K562 (cell line): ENCODE measurements around the gene APBA2. TPM values are rescaled to one million over a fixed set of nuclear protein-coding genes. Genes with fewer than 3 reads are reported as not detected.

Experiments used
- ATAC-seq: fragments of 200-7000 bp; cut with Tn5 transposase; 3 replicates; pipeline ENCODE4 v1.9.1; 2020; ENCODE audit warnings: moderate library complexity
- BruUV-seq: library from RNA; stranded (reverse); fragments of 400-500 nt; replicated peaks from 2 replicates; lab custom pipeline; 2021; lab: Mats Ljungman, UMichigan
- CTCF ChIA-PET: fragments of 300-600 bp; formaldehyde crosslinking; extraction: SDS; loops from one replicate; lab custom pipeline; 2021; ENCODE audit warnings: low intra/inter-chr PET ratio; lab: Yijun Ruan, JAX
- POLR2A ChIA-PET: fragments of 300-600, 350-650 bp; sonication (Branson Sonifier 250); formaldehyde crosslinking; extraction: SDS; loops from one replicate; lab custom pipeline; 2021; ENCODE audit warnings: antibody characterized with exemption, inconsistent platforms; lab: Yijun Ruan, JAX
- DNase-seq, 4 experiments: peaks; one replicate each; pipeline versions ENCODE4 v3.0.0 to v3.0.0-alpha.2; 2011 to 2018; ENCODE audit warnings: low spot score in 3 of 4, mixed read lengths in 3 of 4; ENCODE audit errors: extremely low read depth in 1 of 4
- FAIRE-seq: peaks from 2 replicates; lab custom pipeline; 2011; peaks lifted over from hg19 to GRCh38; lab: Jason Lieb, UNC
- H2AFZ ChIP-seq: 2 replicates; pipeline ENCODE4 v1.6.0; 2011; ENCODE audit warnings: low read depth, low read length, control low read depth, inconsistent platforms
- H3K27ac ChIP-seq: fragments of 200-600 bp; 3 replicates; pipeline ENCODE4 v1.8.0; 2011; ENCODE audit warnings: low read depth, mild to moderate bottlenecking, control low read depth, inconsistent platforms, low read length, moderate library complexity, mixed read lengths; ENCODE audit errors: extremely low read depth
- H3K27me3 ChIP-seq, 2 experiments: fragments of 300-600 bp in 1 of 2; 2 replicates in 1 of 2; 3 replicates in 1 of 2; pipeline versions ENCODE4 v1.6.0 to v1.8.0; 2011; ENCODE audit warnings: inconsistent platforms in 2 of 2, low read length in 2 of 2, mild to moderate bottlenecking in 1 of 2, mixed read lengths in 1 of 2, moderate library complexity in 1 of 2; ENCODE audit not compliant: control insufficient read depth in 2 of 2, insufficient read depth in 2 of 2
- H3K36me3 ChIP-seq: fragments of 300-600 bp; 3 replicates; pipeline ENCODE4 v1.8.0; 2011; ENCODE audit warnings: mild to moderate bottlenecking, low read length, inconsistent platforms; ENCODE audit not compliant: control insufficient read depth, insufficient read depth
- H3K4me1 ChIP-seq, 2 experiments: fragments of 200-600 bp in 1 of 2; replicated peaks in 1 of 2; 2 replicates in 1 of 2; 3 replicates in 1 of 2; pipeline versions ENCODE4 v1.5.1 to v1.8.0; 2011; ENCODE audit warnings: inconsistent platforms in 2 of 2, low read length in 2 of 2, mild to moderate bottlenecking in 1 of 2, mixed read lengths in 1 of 2, moderate library complexity in 1 of 2; ENCODE audit not compliant: control insufficient read depth in 2 of 2, insufficient read depth in 2 of 2
- H3K4me2 ChIP-seq: 2 replicates; pipeline ENCODE4 v1.6.1; 2011; ENCODE audit warnings: low read length, control low read depth, inconsistent platforms, mixed read lengths; ENCODE audit not compliant: insufficient read depth
- H3K4me3 ChIP-seq: fragments of 200-600 bp; sonication (generic), shearing (Covaris generic); 2 replicates; pipeline ENCODE4 v1.5.1; 2016; ENCODE audit warnings: control low read depth, inconsistent platforms
- H3K79me2 ChIP-seq: fragments of 200-600 bp; 3 replicates; pipeline ENCODE4 v1.8.0; 2011; ENCODE audit warnings: low read length, inconsistent platforms; ENCODE audit not compliant: control insufficient read depth, insufficient read depth
- H3K9ac ChIP-seq, 2 experiments: 2 replicates each; pipeline versions ENCODE4 v1.6.0 to v1.6.1; 2011; ENCODE audit warnings: low read depth in 2 of 2, low read length in 2 of 2, control low read depth in 1 of 2, inconsistent platforms in 1 of 2, mild to moderate bottlenecking in 1 of 2, mixed read lengths in 1 of 2; ENCODE audit not compliant: insufficient read depth in 1 of 2
- H3K9me1 ChIP-seq: one replicate; pipeline ENCODE4 v1.6.0; 2011; ENCODE audit warnings: inconsistent platforms, mild to moderate bottlenecking, low read length, moderate library complexity; ENCODE audit not compliant: control insufficient read depth, insufficient read depth
- H3K9me3 ChIP-seq: replicated peaks from 2 replicates; pipeline ENCODE4 v1.5.1; 2011; ENCODE audit warnings: low read depth, low read length, inconsistent platforms; ENCODE audit not compliant: control insufficient read depth, insufficient read depth
- H4K20me1 ChIP-seq: replicated peaks from 2 replicates; pipeline ENCODE4 v1.6.1; 2011; ENCODE audit warnings: low read length, inconsistent platforms, mixed read lengths; ENCODE audit not compliant: control insufficient read depth, insufficient read depth
- CTCF ChIP-seq, 3 experiments: IDR thresholded peaks in 2 of 3; conservative IDR thresholded peaks in 1 of 3; 2 replicates each; pipeline ENCODE4 v1.5.1; 2011 to 2012; ENCODE audit warnings: low read length in 3 of 3, mild to moderate bottlenecking in 3 of 3, control low read depth in 2 of 3, improper control_type of control experiment in 1 of 3, inconsistent platforms in 1 of 3, low read depth in 1 of 3, mixed read lengths in 1 of 3, moderate library complexity in 1 of 3; ENCODE audit not compliant: insufficient read depth in 2 of 3
- DLX4 ChIP-seq: fragments of 250-450 bp; sonication (Bioruptor Pico); IDR thresholded peaks from 2 replicates; pipeline ENCODE4 v1.6.1; 2021; ENCODE audit warnings: mild to moderate bottlenecking
- ETS2 ChIP-seq: IDR thresholded peaks from 2 replicates; pipeline ENCODE4 v1.6.1; 2016; ENCODE audit warnings: borderline replicate concordance, missing genetic modification characterization, mild to moderate bottlenecking, moderate library complexity, missing compliant biosample characterization; ENCODE audit not compliant: poor library complexity, severe bottlenecking
- ETV6 ChIP-seq, 3 experiments: fragments of 150-350 bp in 1 of 3; sonication (generic) in 1 of 3; formaldehyde crosslinking in 1 of 3; IDR thresholded peaks; 2 replicates each; pipeline versions ENCODE4 v1.6.1 to v1.8.0; 2014 to 2022; ENCODE audit warnings: borderline replicate concordance in 2 of 3, low read depth in 2 of 3, antibody characterized with exemption in 1 of 3, low read length in 1 of 3, mild to moderate bottlenecking in 1 of 3, missing genetic modification reagents in 1 of 3
- HDAC2 ChIP-seq: fragments of 450-650 bp; IDR thresholded peaks from 2 replicates; pipeline ENCODE4 v1.6.1; 2016; ENCODE audit warnings: mild to moderate bottlenecking
- MCM2 ChIP-seq: fragments of 450-650 bp; IDR thresholded peaks from 2 replicates; pipeline ENCODE4 v1.6.1; 2017; ENCODE audit warnings: low read depth, mild to moderate bottlenecking
- NFYB ChIP-seq: IDR thresholded peaks from 2 replicates; pipeline ENCODE4 v1.6.1; 2011; ENCODE audit warnings: mild to moderate bottlenecking, moderate library complexity; ENCODE audit not compliant: insufficient read length; ENCODE audit errors: extremely low read depth
- ZNF12 ChIP-seq: sonication (generic); formaldehyde crosslinking; IDR thresholded peaks from 2 replicates; pipeline ENCODE4 v1.4.0; 2020; ENCODE audit warnings: mild to moderate bottlenecking, missing genetic modification reagents
- ZNF41 ChIP-seq: fragments of 250-450 bp; sonication (Bioruptor Pico); conservative IDR thresholded peaks from 2 replicates; pipeline ENCODE4 v1.4.0; 2020; ENCODE audit warnings: mild to moderate bottlenecking
- ZNF589 ChIP-seq: fragments of 200-800 bp; sonication (Bioruptor generic); IDR thresholded peaks from 2 replicates; pipeline ENCODE4 v1.6.1; 2016; ENCODE audit warnings: low read depth, missing genetic modification characterization, missing compliant biosample characterization
- WGBS: fragments of 100-300 bp; shearing (Covaris generic); methylation state at CpG from one replicate; pipeline ENCODE4 v1.1.6; 2016; ENCODE audit warnings: low coverage, mixed read lengths; ENCODE audit not compliant: insufficient coverage; ENCODE audit errors: missing lambda C conversion rate; 5-methylcytosine and 5-hydroxymethylcytosine counted together
- in situ Hi-C: fragments of 300-500 bp; cut with MboI; formaldehyde crosslinking; loops from 4 replicates; pipeline ENCODE4 v1.15.0; 2018; ENCODE audit warnings: inconsistent platforms, mixed read lengths
- intact Hi-C: fragments of 100-400 bp; cut with micrococcal nuclease; formaldehyde crosslinking; loops from 2 replicates; pipeline ENCODE4 v1.14.2; 2022
- polyA plus RNA-seq, 8 experiments: library from polyadenylated mRNA; depleted of rRNA in 4 of 8; stranded (reverse) in 5 of 8; unstranded in 3 of 8; fragments of >200 nt; fragmentation: Nextera tagmentation in 2 of 8; fragmentation: Illumina TruSeq in 1 of 8; extraction: Ambion mirVana in 2 of 8; extraction: Trizol in 1 of 8; gene quantifications; 2 replicates each; pipeline versions ENCODE4 v1.2.1 to v1.2.3, GENCODE V29; 2011 to 2014; ENCODE audit warnings: inconsistent platforms in 1 of 8, missing spikeins in 1 of 8
- total RNA-seq, 7 experiments: library from RNA; depleted of rRNA in 6 of 7; stranded (reverse); fragments of >200 nt in 6 of 7; fragmentation: Illumina TruSeq in 2 of 7; extraction: Trizol in 2 of 7; gene quantifications; 2 replicates each; pipeline versions ENCODE4 v1.2.1 to v1.2.3, GENCODE V29; 2011 to 2021; ENCODE audit warnings: low replicate concordance in 1 of 7
- TF ChIP-seq, protein P1 (sequence below): sonication (generic); formaldehyde crosslinking; IDR thresholded peaks from 2 replicates; pipeline ENCODE4 v1.8.1; 2023; ENCODE audit warnings: mild to moderate bottlenecking, missing genetic modification reagents

Gene APBA2
- total and polyA plus RNA-seq, 9 of the 15 experiments (the other 6 are each of a cell fraction or from before 2014, with no cell fraction given) = 0.24 to 40.9 (median 25.2) TPM

DNA sequence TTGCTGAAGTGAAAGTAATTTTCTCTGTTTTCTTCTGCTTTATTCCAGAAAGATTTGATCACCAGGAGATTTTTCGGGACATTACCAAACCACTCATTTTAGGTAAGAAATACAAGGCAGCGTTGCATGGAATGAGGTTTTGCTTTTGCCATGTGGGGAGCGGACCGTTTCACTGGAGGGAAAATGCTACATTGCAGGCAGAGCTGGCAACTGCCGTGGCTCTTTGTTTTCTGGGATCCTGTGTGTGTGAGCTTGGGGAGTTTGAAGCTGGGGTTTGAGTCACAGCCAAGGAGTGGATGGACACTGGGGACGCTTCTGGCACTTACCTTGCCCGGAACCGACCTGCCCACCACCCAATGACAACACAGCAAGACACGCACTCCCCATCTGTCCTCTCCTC is 109.9 kb downstream of the APBA2 start:
- 88% methylated on average over 9 of the region's 9 CpGs for WGBS
- peaks cover 17% of the 10 kb centered on the region; the same call in 2 of the 3 replicates for H3K36me3 ChIP-seq
- in situ Hi-C loops = no loop called here
- H2AFZ ChIP-seq = no peak overlapping the region
- H3K9ac ChIP-seq = no peak overlapping the region
- no TSS peak for BruUV-seq
- no peak for TF ChIP-seq ZNF12 (CRISPR knock-in tag)
- TF ChIP-seq DLX4 (CRISPR knock-in tag) = no peak
- H3K9me1 ChIP-seq = no peaks in the 10 kb centered on the region
- no peaks in the 10 kb centered on the region for H3K79me2 ChIP-seq
- ChIA-PET CTCF (no interaction called here), POLR2A (no interaction called here)
- ATAC-seq (no peak), DNase-seq (no peak), FAIRE-seq (no peak)
- H3K27me3 ChIP-seq = no peaks in the 10 kb centered on the region
- H3K27ac ChIP-seq = no peak overlapping the region
- no peak overlapping the region for H3K4me3 ChIP-seq
- H3K4me2 ChIP-seq = no peak overlapping the region
- intact Hi-C loops = no loop called here
- H3K9me3 ChIP-seq = no peaks in the 10 kb centered on the region
- no peaks in the 10 kb centered on the region; the same call in 1 of the 2 replicates for H4K20me1 ChIP-seq
- peaks cover under 1 to 8% of the 10 kb centered on the region in 2 experiments; a peak in 2 of 5 replicates for H3K4me1 ChIP-seq

GRCh38 chr15:28996289-28996688 is 110.5 kb downstream of the APBA2 start:
- in situ Hi-C loops = no loop called here
- TF ChIP-seq ZNF589 (no peak), NFYB (no peak), MCM2 (no peak), ZNF41 (CRISPR knock-in tag) (no peak), ETS2 (tag) (no peak), CTCF (IDR thresholded peaks at IDR 0.05 in 2 of 3, conservative IDR thresholded peaks at IDR 0.05 in 1 of 3; ENCODE audit: insufficient read depth in 2 of 3, low read depth in 1 of 3, low read length in 3 of 3) (no peak), HDAC2 (no peak), ETV6 (IDR thresholded peaks at IDR 0.05; ENCODE audit: borderline replicate concordance in 1 of 2, low read depth in 2 of 2, low read length in 1 of 2) (no peak), ETV6 (CRISPR knock-in tag; IDR thresholded peaks at IDR 0.05; ENCODE audit: borderline replicate concordance) (no peak)
- TF ChIP-seq, protein P1, sequence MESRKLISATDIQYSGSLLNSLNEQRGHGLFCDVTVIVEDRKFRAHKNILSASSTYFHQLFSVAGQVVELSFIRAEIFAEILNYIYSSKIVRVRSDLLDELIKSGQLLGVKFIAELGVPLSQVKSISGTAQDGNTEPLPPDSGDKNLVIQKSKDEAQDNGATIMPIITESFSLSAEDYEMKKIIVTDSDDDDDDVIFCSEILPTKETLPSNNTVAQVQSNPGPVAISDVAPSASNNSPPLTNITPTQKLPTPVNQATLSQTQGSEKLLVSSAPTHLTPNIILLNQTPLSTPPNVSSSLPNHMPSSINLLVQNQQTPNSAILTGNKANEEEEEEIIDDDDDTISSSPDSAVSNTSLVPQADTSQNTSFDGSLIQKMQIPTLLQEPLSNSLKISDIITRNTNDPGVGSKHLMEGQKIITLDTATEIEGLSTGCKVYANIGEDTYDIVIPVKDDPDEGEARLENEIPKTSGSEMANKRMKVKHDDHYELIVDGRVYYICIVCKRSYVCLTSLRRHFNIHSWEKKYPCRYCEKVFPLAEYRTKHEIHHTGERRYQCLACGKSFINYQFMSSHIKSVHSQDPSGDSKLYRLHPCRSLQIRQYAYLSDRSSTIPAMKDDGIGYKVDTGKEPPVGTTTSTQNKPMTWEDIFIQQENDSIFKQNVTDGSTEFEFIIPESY (CRISPR knock-in tag) = no peak

More at GRCh38 chr15:28996289-28996688, 110.5 kb downstream of the APBA2 start:
- CTCF ChIA-PET = no interaction called here
- H3K9me1 ChIP-seq = no peaks in the 10 kb centered on the region
- H4K20me1 ChIP-seq = no peaks in the 10 kb centered on the region; the same call in 1 of the 2 replicates
- no peak overlapping the region for H3K4me3 ChIP-seq
- H3K4me1 ChIP-seq = peaks cover 0 to 5% of the 10 kb centered on the region in 2 experiments; a peak in 1 of 5 replicates
- no peak for DNase-seq
- H3K9me3 ChIP-seq = no peaks in the 10 kb centered on the region
- intact Hi-C loops = no loop called here
- no peak overlapping the region for H3K27ac ChIP-seq
- H3K36me3 ChIP-seq = peaks cover 17% of the 10 kb centered on the region; the same call in 2 of the 3 replicates
- no peak overlapping the region for H3K9ac ChIP-seq
- H3K27me3 ChIP-seq = no peaks in the 10 kb centered on the region
- 82% methylated on average over 5 of the region's 5 CpGs for WGBS
- POLR2A ChIA-PET = no interaction called here
- no peak overlapping the region for H3K4me2 ChIP-seq
- no peak overlapping the region for H2AFZ ChIP-seq
- no peak for FAIRE-seq
- BruUV-seq = no TSS peak
- H3K79me2 ChIP-seq = no peaks in the 10 kb centered on the region
- no peak for ATAC-seq
